ENCODE measurements around the gene NEUROG3.

The NEUROG3 gene

DNA sequence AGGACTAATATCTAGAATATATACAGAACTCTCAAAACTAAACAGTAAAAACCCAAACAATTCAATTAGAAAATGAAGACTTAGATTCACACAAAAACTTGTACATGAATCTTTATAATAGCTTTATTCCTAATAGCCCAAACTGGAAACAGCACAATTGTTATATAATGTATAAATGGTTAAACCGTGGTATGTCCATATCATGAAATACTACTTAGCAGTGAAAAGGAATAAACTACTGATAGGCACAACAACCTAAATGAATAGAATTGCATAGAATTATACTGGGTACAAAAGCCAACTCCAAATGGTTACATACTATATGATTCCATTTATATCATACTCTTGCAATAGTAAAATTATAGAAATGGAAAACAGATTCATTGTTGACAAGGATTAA lies 35.9 kb upstream of the NEUROG3 start:
- Histone ChIP-seq H3F3A (ENCODE audit: control insufficient read depth, insufficient read depth) (no peaks in the 10 kb centered on the region), H4K20me1 (ENCODE audit: control insufficient read depth, insufficient read depth, low read depth, low read length) (no peaks in the 10 kb centered on the region), H3K4me1 (ENCODE audit: control insufficient read depth, low read length) (peaks cover 4% of the 10 kb centered on the region), H3K36me3 (ENCODE audit: control insufficient read depth, low read length) (no peaks in the 10 kb centered on the region), H3K9me2 (replicated peaks; ENCODE audit: control insufficient read depth, low read length) (no peaks in the 10 kb centered on the region), H3K27ac (ENCODE audit: low read depth, low read length) (no peak overlapping the region), H3K4me2 (ENCODE audit: low read length) (no peak overlapping the region), H3K9me3 (ENCODE audit: control insufficient read depth, insufficient read depth, low read length) (no peaks in the 10 kb centered on the region), H3K27me3 (ENCODE audit: control insufficient read depth, low read length) (no peaks in the 10 kb centered on the region), H3K4me3 (ENCODE audit: low read length) (no peak overlapping the region), H3K79me2 (ENCODE audit: control insufficient read depth, low read length) (no peaks in the 10 kb centered on the region)
- no peak for TF ChIP-seq EZH2phosphoT487 (IDR thresholded peaks at IDR 0.05; ENCODE audit: borderline replicate concordance, low read length)
- no peak for TF ChIP-seq CTCF (IDR thresholded peaks at IDR 0.05; ENCODE audit: low read depth, low read length, poor library complexity, severe bottlenecking)

- Histone ChIP-seq H3F3A (ENCODE audit: control insufficient read depth, insufficient read depth) (no peaks in the 10 kb centered on the region), H3K4me1 (ENCODE audit: control insufficient read depth, low read length) (no peaks in the 10 kb centered on the region), H3K36me3 (ENCODE audit: control insufficient read depth, low read length) (no peaks in the 10 kb centered on the region), H3K9me3 (ENCODE audit: control insufficient read depth, insufficient read depth, low read length) (no peaks in the 10 kb centered on the region), H3K4me3 (ENCODE audit: low read length) (no peak overlapping the region), H3K4me2 (ENCODE audit: low read length) (no peak overlapping the region), H3K79me2 (ENCODE audit: control insufficient read depth, low read length) (no peaks in the 10 kb centered on the region), H4K20me1 (ENCODE audit: control insufficient read depth, insufficient read depth, low read depth, low read length) (no peaks in the 10 kb centered on the region), H3K9me2 (replicated peaks; ENCODE audit: control insufficient read depth, low read length) (no peaks in the 10 kb centered on the region), H3K27ac (ENCODE audit: low read depth, low read length) (no peak overlapping the region), H3K27me3 (ENCODE audit: control insufficient read depth, low read length) (no peaks in the 10 kb centered on the region)
- no peak for TF ChIP-seq EZH2phosphoT487 (IDR thresholded peaks at IDR 0.05; ENCODE audit: borderline replicate concordance, low read length)
- TF ChIP-seq CTCF (IDR thresholded peaks at IDR 0.05; ENCODE audit: low read depth, low read length, poor library complexity, severe bottlenecking): no peak
Observed at GRCh38 chr10:69600761-69601330, 27.6 kb upstream of the NEUROG3 start.

DNA sequence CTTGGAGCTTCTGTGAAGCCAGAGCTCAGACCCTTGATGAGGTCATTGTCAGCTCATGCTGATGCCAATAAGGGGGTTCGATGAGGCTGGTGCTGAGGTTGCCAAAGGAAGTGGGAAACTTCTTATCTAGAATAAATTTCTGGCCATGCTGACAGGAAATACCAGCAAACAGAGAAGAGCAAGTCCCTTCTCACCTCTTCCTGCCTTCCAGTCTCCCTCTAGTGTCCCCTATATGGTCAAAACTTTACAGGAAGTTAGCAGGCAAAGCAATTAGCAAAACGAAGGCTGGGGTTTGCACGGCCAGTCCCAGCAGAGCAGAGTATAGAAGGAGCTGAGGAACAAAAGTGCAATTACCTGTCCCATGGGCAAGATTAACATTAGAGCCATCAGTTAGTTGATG lies 15.1 kb upstream of the NEUROG3 start:
- TF ChIP-seq EZH2phosphoT487 (IDR thresholded peaks at IDR 0.05; ENCODE audit: borderline replicate concordance, low read length) (no peak), CTCF (IDR thresholded peaks at IDR 0.05; ENCODE audit: low read depth, low read length, poor library complexity, severe bottlenecking) (no peak)
- Histone ChIP-seq H3K36me3 (ENCODE audit: control insufficient read depth, low read length) (no peaks in the 10 kb centered on the region), H3K9me2 (replicated peaks; ENCODE audit: control insufficient read depth, low read length) (no peaks in the 10 kb centered on the region), H4K20me1 (ENCODE audit: control insufficient read depth, insufficient read depth, low read depth, low read length) (no peaks in the 10 kb centered on the region), H3F3A (ENCODE audit: control insufficient read depth, insufficient read depth) (no peaks in the 10 kb centered on the region), H3K27me3 (ENCODE audit: control insufficient read depth, low read length) (peaks cover 3% of the 10 kb centered on the region; the same call in 1 of the 2 replicates), H3K79me2 (ENCODE audit: control insufficient read depth, low read length) (no peaks in the 10 kb centered on the region), H3K27ac (ENCODE audit: low read depth, low read length) (no peak overlapping the region), H3K4me2 (ENCODE audit: low read length) (no peak overlapping the region), H3K4me1 (ENCODE audit: control insufficient read depth, low read length) (no peaks in the 10 kb centered on the region), H3K4me3 (ENCODE audit: low read length) (no peak overlapping the region), H3K9me3 (ENCODE audit: control insufficient read depth, insufficient read depth, low read length) (no peaks in the 10 kb centered on the region)
